HS-27A (cell line): ENCODE data around the gene IL24.
A peak's percentile ranks its signal among the peaks of the same experiment; 100 is the strongest.

ENCODE experiments used
- DNase-seq: peaks from one replicate; pipeline ENCODE4 v3.0.0-alpha.2; 2012; ENCODE audit warnings: low read depth, missing footprints

The IL24 gene

DNA sequence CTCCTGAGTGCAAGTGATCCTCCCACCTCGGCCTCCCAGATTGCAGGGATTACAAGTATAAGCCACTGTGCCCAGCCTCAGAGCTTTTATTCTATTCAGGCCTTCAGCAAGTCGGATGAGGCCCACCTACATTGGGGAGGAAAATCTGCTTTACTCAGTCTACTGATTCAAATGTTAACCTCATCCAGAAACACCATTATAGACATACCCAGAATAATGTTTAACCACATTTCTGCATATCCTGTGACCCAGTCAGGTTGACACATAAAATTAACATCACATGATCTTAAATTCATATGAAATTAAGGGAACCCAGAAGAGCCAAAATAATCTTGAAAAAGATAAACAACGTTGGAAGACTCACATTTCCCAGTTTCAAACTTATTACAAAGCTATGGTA lies 16.9 kb upstream of the IL24 start:
- no peak for DNase-seq

DNA sequence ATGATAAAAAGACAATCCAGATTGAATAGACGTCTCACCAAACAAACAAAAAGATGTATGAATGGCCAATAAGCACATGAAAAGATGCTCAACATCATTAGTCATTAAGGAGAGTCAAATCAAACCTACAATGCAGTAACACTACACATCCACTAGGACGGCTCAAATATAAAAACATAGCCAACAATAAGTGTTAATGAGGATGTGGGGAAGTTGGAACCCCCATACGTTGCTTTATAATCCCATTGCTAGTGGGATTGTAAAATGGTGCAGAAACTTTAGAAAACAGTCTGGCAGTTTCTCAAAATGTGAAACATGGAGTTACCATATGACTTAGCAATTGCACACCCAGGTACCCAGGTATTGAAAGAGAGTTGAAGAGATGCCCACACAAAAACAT lies 14.7 kb upstream of the IL24 start:
- DNase-seq = no peak

DNA sequence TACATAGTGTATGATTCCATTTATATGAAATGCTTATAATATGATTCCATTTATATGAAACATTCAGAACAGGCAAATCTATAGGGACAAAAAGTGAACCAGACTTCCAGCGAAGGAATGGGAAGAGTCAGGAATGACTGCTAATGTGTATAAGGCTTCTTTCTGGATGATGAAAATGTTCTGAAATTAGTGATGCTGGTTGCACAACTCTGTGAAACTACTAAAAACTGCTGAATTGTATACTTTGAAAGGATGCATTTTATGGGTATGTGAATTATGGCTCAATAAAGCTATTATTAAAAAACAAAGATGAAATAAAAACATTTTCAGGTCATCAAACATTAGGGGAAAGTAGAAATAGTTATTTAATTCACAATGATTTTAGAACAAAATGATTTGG lies 14.1 kb upstream of the IL24 start:
- DNase-seq = no peak

DNA sequence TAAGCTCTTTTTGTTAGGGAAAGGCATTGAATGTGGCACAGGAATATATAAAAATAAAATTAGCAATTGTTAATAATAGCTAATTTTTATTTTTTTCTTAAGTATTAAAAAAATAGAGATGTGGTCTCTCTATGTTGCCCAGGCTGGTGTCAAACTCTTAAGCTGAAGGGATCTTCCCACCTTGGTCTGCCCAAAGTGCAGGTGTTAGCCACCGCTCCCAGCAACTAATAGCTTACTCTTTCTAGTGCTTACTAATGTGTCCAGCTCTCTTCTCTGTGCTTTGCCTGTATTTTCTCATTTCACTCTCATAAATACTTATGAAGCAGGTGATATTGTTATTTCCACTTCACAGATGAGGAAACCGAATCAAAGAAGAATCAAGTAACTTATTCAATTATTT lies 13.4 kb upstream of the IL24 start:
- DNase-seq = no peak

DNA sequence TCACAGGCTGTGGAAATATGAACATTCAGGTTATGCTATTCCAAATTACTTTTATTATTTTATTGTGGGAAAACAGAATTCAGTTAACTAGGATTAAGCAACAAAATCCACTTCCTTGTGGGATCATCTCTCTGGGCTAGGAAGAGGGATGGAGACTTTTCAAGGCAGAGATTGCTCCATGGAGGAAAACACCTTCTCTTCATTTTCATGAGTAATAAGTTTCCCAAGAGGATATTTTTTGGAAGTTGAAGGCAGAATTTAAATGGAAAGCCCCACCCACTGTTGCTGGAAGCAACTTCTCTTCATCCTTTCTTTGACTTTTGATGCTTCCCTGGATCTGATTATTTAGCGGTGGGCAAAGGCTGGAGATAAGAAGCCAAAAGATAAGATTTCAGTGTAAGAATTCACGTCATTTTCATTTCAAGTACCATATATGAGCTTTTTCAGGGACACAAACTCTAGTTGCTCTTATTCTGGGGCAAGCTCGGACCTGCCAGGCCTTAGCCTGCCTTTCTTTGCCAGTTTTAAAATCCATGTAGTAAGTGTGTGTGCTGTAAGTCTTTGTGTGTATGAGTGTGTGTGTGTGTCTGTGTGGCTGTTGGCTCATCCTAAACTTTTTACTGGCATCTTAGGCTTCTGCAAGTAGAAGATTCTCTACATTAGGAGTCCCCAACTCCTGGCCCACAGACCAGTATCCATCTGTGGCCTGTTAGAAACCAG lies 11.7 kb upstream of the IL24 start:
- DNase-seq = no peak

- DNase-seq = no peak
Measured at GRCh38 chr1:206886831-206887230, 10.4 kb upstream of the IL24 start.

DNA sequence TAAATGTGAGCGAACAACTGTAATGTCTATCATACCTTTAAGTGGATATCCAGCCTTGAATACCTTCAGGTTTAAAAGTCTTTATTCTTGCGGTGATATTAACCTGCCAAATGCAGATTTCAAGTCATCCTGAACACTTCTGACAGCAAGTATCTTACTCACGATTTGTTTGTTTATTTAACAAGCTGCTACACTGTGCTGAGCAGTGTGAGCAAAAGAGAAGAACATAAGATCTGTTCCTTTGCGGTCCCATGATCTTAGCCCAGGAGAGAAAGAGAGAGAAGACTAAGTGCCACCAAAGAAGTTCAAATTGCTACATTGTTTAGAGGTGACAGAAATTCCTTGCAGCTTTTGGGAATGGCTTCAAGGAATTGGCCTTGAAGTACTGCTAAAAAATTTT lies 9.5 kb upstream of the IL24 start:
- no peak for DNase-seq

DNA sequence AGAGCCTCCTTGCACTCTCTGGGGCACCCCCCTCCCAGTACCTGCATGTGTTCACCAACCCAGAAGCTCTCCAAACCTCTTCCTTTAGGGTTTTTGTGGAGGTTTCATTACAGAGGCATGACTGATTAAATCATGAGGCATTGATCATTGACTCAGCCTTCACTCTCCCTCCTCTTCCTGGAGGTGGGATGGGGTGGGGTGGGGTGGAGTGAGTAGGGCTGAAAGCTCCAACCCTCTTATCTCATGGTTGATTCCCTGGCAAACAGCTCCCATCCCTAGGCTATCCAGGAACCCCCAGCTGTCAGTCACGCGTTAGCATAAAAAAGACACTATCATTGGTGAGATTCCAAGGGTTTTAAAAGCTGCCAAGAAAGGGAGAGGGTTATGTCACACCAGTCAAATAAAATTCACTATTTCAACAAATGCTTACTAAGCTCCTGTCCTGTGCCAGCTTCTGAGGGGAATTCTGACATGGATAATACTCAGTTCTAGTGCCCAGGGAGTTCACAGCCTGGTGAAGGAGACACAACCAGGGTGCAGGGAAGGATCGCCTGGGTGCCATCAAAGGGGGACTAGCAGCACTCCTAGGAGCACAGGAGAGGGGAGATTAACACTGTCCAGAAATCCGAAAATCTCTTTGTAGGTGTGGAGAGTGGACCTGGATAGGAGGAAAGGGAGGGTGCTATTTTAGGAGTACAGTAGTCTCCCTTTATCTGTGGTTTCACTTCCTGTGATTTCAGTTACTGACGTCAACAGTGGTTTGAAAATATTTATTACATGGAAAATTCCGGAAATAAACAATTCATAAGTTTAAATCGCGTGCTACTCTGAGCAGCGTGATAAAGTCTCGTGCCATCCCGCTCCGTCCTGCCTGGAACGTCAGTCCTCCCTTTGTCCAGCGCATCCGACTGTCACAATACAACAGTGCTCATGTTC lies 6.8 kb upstream of the IL24 start:
- DNase-seq = peak; percentile 67

GRCh38 chr1:206891412-206891811 lies 5.8 kb upstream of the IL24 start:
- DNase-seq = no peak

DNA sequence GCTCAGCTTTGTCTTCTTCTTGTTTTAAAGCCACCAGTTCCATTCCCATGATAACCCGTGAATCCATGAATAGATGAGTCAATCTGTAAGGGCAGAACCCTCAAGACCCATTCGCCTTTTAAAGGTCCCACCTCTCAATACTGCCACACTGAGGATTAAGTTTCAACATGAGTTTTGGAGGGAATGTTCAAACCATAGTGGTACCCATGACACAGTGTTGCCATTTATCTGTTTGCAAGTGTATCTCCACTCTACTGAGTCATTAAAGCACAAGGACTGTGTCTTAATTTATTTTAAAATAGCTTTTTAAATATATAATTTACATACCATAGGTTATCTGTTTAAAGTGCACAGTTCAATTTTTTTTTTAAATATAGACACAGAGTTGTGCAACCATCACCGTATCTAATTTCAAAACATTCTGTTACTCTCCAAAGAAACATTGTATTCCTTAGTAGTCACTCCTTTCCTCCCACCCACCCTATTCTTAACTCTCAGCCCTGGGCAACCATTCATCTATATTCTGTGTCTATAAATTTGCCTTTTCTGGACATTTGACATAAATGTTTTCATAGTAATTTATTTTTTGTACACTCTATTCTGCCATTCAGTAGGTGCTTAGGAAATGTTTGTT lies 4.8 kb upstream of the IL24 start:
- DNase-seq = no peak

- no peak for DNase-seq
Measured at GRCh38 chr1:206893380-206893779, 3.9 kb upstream of the IL24 start.

DNA sequence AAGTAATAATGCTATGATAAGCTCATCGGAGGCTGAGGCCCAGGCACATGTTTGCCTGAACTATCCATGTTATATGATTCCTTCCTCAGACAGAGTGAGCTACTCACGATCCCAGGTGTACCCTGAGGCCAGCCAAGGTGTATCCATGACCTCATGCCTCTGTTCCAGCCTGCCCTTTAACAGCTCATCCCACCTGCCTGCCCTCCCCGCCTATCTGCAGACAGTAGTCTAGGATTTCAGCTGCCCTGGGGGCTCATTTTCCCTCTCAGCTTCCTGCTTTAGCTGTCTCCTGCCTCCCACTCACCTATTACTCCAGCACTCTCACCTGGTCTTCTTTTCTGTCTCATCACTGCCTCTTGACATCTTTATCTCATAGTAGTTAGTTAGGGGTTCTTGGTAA lies 1.9 kb upstream of the IL24 start:
- DNase-seq = no peak

DNA sequence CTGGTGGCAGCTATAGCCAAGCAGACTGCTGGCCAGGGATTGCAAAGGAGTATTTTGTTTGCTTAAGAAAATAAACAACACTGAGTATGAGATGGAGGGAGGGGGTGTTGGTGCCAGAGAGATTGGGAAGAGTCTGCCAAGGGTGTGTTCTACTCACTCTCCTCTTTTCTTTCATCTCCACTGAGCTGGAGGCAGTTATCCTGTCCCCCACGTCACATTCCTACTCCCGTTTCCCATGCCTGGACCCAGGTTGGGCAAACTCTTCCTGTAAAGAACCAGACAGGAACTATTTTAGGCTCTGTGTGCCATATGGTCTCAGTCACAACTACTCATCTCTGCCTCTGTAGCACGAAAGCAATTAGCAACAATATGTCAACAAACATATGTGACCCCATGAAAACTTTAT lies 1.4 kb upstream of the IL24 start:
- no peak for DNase-seq

- DNase-seq = no peak
Measured at GRCh38 chr1:206896261-206896660, 982 bp upstream of the IL24 start.

- DNase-seq = peak; percentile 62
Measured at GRCh38 chr1:206898089-206898914, 1.1 kb downstream of the IL24 start.

GRCh38 chr1:206898915-206899431 lies 1.7 kb downstream of the IL24 start:
- DNase-seq = no peak

- DNase-seq = no peak
Measured at GRCh38 chr1:206899717-206900116, 2.5 kb downstream of the IL24 start.

GRCh38 chr1:206900149-206900548 lies 2.9 kb downstream of the IL24 start:
- DNase-seq = no peak

- no peak for DNase-seq
Measured at GRCh38 chr1:206901944-206902343, 4.7 kb downstream of the IL24 start.

DNA sequence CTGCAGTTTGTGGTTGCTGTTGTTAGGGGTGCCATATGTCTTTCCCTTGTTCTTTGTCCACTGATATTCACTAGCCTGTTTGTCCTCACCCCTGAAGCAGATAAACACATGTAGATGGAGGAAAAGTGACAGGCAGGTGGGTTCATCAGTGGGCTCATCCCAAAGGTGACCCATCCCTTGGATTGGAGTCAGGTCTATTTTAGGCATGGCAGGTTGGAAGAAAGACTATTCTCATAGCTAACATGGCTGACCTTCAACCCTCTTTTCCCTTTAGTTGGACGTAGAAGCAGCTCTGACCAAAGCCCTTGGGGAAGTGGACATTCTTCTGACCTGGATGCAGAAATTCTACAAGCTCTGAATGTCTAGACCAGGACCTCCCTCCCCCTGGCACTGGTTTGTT lies 5.5 kb downstream of the IL24 start:
- no peak for DNase-seq

- no peak for DNase-seq
Measured at GRCh38 chr1:206903687-206904086, 6.4 kb downstream of the IL24 start.
